ENCODE measurements around the gene NEBL. TPM values are rescaled to one million over a fixed set of nuclear protein-coding genes. Genes with fewer than 3 reads are reported as not detected.

The NEBL gene
- total RNA-seq, 1 donor from 2014 or later = 805 TPM

- no peaks in the 10 kb centered on the region for H3K9me3 ChIP-seq (replicated peaks)
- no peak overlapping the region for H3K27ac ChIP-seq (replicated peaks)
- intact Hi-C loops (cut with micrococcal nuclease) = no loop called here
- H3K27me3 ChIP-seq (ENCODE audit: low read depth) = no peaks in the 10 kb centered on the region
- H3K4me1 ChIP-seq = no peaks in the 10 kb centered on the region
- no peak overlapping the region for H3K4me3 ChIP-seq
- DNase-seq = no peak
- H3K36me3 ChIP-seq = no peaks in the 10 kb centered on the region
- TF ChIP-seq CTCF (IDR thresholded peaks at IDR 0.05; ENCODE audit: borderline replicate concordance) = no peak
Measured at GRCh38 chr10:20927456-20927855, 30.3 kb upstream of the NEBL start.

- Histone ChIP-seq H3K27me3 (ENCODE audit: low read depth) (no peaks in the 10 kb centered on the region), H3K36me3 (no peaks in the 10 kb centered on the region), H3K4me1 (no peaks in the 10 kb centered on the region), H3K27ac (replicated peaks) (no peak overlapping the region), H3K9me3 (replicated peaks) (no peaks in the 10 kb centered on the region), H3K4me3 (no peak overlapping the region)
- TF ChIP-seq CTCF (IDR thresholded peaks at IDR 0.05; ENCODE audit: borderline replicate concordance) = no peak
- DNase-seq = no peak
- intact Hi-C loops (cut with micrococcal nuclease) = no loop called here
Measured at GRCh38 chr10:20922451-20922850, 25.3 kb upstream of the NEBL start.

- H3K27me3 ChIP-seq (ENCODE audit: low read depth) = no peaks in the 10 kb centered on the region
- H3K4me3 ChIP-seq = no peak overlapping the region
- no peak for TF ChIP-seq CTCF (IDR thresholded peaks at IDR 0.05; ENCODE audit: borderline replicate concordance)
- intact Hi-C loops (cut with micrococcal nuclease) = no loop called here
- H3K36me3 ChIP-seq = no peaks in the 10 kb centered on the region
- no peaks in the 10 kb centered on the region for H3K9me3 ChIP-seq (replicated peaks)
- no peaks in the 10 kb centered on the region for H3K4me1 ChIP-seq
- no peak for DNase-seq
- no peak overlapping the region for H3K27ac ChIP-seq (replicated peaks)
Measured at GRCh38 chr10:20922033-20922432, 24.9 kb upstream of the NEBL start.

- no peaks in the 10 kb centered on the region for H3K9me3 ChIP-seq (replicated peaks)
- H3K36me3 ChIP-seq = no peaks in the 10 kb centered on the region
- no peaks in the 10 kb centered on the region for H3K4me1 ChIP-seq
- no peak for TF ChIP-seq CTCF (IDR thresholded peaks at IDR 0.05; ENCODE audit: borderline replicate concordance)
- intact Hi-C loops (cut with micrococcal nuclease) = no loop called here
- H3K4me3 ChIP-seq = no peak overlapping the region
- no peak overlapping the region for H3K27ac ChIP-seq (replicated peaks)
- no peaks in the 10 kb centered on the region for H3K27me3 ChIP-seq (ENCODE audit: low read depth)
- DNase-seq = no peak
Measured at GRCh38 chr10:20920061-20920460, 22.9 kb upstream of the NEBL start.

DNA sequence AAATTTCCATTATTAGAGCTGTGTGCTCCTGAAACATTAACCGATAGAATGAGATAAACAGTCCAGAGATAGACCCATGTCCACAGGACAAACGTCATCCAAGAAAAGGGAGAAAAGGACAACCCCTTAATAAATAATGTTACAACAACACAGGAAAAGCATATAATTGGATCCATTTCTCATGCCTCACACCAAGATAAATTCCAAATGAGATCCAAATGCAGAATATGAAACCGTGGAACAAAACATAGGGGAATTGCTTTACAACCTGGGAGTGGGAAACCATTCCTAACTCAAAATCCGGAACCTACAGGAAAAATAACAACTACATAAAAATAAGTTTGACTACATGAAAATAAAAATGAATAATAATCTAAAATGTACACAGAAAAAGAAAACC is 22.4 kb upstream of the NEBL start:
- Histone ChIP-seq H3K9me3 (replicated peaks) (no peaks in the 10 kb centered on the region), H3K27ac (replicated peaks) (no peak overlapping the region), H3K36me3 (no peaks in the 10 kb centered on the region), H3K4me1 (no peaks in the 10 kb centered on the region), H3K27me3 (ENCODE audit: low read depth) (no peaks in the 10 kb centered on the region), H3K4me3 (no peak overlapping the region)
- intact Hi-C loops (cut with micrococcal nuclease) = no loop called here
- DNase-seq = no peak
- no peak for TF ChIP-seq CTCF (IDR thresholded peaks at IDR 0.05; ENCODE audit: borderline replicate concordance)

DNA sequence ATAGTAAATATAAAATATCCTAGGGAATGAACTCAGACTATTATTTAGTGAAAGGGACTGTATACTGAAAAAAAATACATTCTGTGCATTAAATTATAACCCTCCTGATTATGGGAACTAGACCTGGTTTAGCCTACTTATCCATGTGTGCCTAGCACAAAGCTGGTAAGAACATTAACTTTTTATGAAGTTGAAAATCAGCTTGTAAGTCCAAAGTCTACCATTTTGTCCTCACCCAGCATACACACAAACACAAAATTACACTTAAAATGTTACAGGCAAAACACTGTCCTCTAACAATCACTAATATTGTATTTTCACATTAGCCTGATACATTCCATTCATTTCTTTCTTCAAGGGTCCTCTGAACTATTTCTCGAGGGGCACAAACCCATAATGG is 19.9 kb upstream of the NEBL start:
- no peak for DNase-seq
- no peak for TF ChIP-seq CTCF (IDR thresholded peaks at IDR 0.05; ENCODE audit: borderline replicate concordance)
- Histone ChIP-seq H3K9me3 (replicated peaks) (no peaks in the 10 kb centered on the region), H3K4me1 (no peaks in the 10 kb centered on the region), H3K4me3 (no peak overlapping the region), H3K36me3 (no peaks in the 10 kb centered on the region), H3K27ac (replicated peaks) (no peak overlapping the region), H3K27me3 (ENCODE audit: low read depth) (no peaks in the 10 kb centered on the region)
- intact Hi-C loops (cut with micrococcal nuclease) = no loop called here

All from left ventricle myocardium inferior (tissue), 1 donor.